Activated naive CD4-positive, alpha-beta T cell treated with anti-CD3 and anti-CD28 coated beads, Interleukin-2, amount 10 ng/mL, durations not matched to agents 7 days and 5 days (primary cell): ENCODE results near the gene TLN1.

Experiments used
- CTCF ChIA-PET: fragments of 350-600 bp; sonication (Branson Sonifier 250); formaldehyde crosslinking; loops from one replicate; lab custom pipeline; 2021; ENCODE audit warnings: antibody characterized with exemption; lab: Charles Lee
- DNase-seq: peaks from one replicate; pipeline ENCODE4 v3.0.0-alpha.2; 2020
- H3K27ac Mint-ChIP-seq: one replicate; pipeline ENCODE4 v1.8.0; 2021; ENCODE audit warnings: mild to moderate bottlenecking, moderate library complexity, mixed read lengths
- H3K27me3 Mint-ChIP-seq: one replicate; pipeline ENCODE4 v1.8.0; 2021; ENCODE audit warnings: mild to moderate bottlenecking, mixed read lengths
- H3K36me3 Mint-ChIP-seq: one replicate; pipeline ENCODE4 v1.8.0; 2021; ENCODE audit warnings: mixed read lengths
- H3K4me1 Mint-ChIP-seq: one replicate; pipeline ENCODE4 v1.8.0; 2021; ENCODE audit warnings: mixed read lengths
- H3K4me3 Mint-ChIP-seq: one replicate; pipeline ENCODE4 v1.8.0; 2021; ENCODE audit warnings: mild to moderate bottlenecking, moderate library complexity, mixed read lengths
- H3K9me3 Mint-ChIP-seq: one replicate; pipeline ENCODE4 v1.8.0; 2021; ENCODE audit warnings: mixed read lengths

Gene TLN1

GRCh38 chr9:35746583-35746982 lies 14.6 kb upstream of the TLN1 start:
- DNase-seq = no peak
- Mint-ChIP-seq H3K4me1 (peaks cover 62% of the 10 kb centered on the region), H3K9me3 (no peaks in the 10 kb centered on the region), H3K27ac (no peak overlapping the region), H3K36me3 (peaks cover 36% of the 10 kb centered on the region), H3K27me3 (no peaks in the 10 kb centered on the region), H3K4me3 (peak overlapping the region; percentile 31)
- CTCF ChIA-PET = interaction anchor here (1.0 to 6.6 kb wide), 5 partner anchors 10 to 152 kb away, joined by 3 to 83 read pairs (median 20); no protein-coding TSS in a partner anchor

GRCh38 chr9:35745569-35745968 lies 13.6 kb upstream of the TLN1 start:
- CTCF ChIA-PET = interaction anchor here (0.7 to 6.6 kb wide), 5 partner anchors 9 to 1282 kb away, joined by 3 to 83 read pairs (median 3); no protein-coding TSS in a partner anchor
- Mint-ChIP-seq H3K27ac (no peak overlapping the region), H3K36me3 (peaks cover 35% of the 10 kb centered on the region), H3K9me3 (no peaks in the 10 kb centered on the region), H3K27me3 (no peaks in the 10 kb centered on the region), H3K4me1 (peaks cover 57% of the 10 kb centered on the region), H3K4me3 (no peak overlapping the region)
- DNase-seq = no peak

DNA sequence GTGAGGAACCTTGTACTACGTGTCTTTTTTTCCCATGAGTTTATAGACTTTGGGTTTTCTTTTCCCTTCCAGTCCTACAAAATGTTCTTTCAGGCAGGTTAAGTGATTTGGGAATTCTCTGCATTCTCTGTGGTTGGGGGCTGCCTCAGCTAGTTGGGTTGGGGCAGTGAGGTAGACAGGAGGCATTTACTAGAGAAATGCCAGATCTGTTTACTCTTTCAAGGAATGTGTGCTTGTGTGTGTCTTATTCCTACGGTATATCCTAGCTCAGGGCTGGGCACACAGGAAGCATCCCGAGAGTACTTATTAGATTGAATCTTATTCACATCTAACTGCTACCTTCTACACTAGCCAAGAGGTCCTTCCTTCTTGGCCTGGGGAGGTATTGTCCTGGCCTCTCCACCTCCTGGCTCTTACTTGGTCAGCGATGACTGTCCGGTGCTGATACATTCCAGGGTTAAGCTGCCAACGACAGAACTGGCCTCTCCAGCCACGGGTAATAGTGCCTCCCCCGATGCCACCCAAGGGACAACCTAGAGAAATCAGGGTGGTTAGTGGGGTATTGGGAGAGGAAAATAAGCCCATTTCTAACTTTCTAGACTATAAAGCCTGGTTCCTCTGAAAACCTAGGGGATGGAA lies 12.0 kb upstream of the TLN1 start:
- Mint-ChIP-seq H3K27ac (no peak overlapping the region), H3K4me3 (no peak overlapping the region), H3K4me1 (peaks cover 47% of the 10 kb centered on the region), H3K9me3 (no peaks in the 10 kb centered on the region), H3K36me3 (peaks cover 40% of the 10 kb centered on the region), H3K27me3 (no peaks in the 10 kb centered on the region)
- CTCF ChIA-PET = interaction anchor here (0.9 to 6.6 kb wide), 3 partner anchors 7 to 70 kb away, joined by 3 to 83 read pairs (median 3); no protein-coding TSS in a partner anchor
- no peak for DNase-seq

GRCh38 chr9:35743452-35743851 lies 11.5 kb upstream of the TLN1 start:
- peaks cover 45% of the 10 kb centered on the region for H3K36me3 Mint-ChIP-seq
- CTCF ChIA-PET = interaction anchor here (0.9 to 1.2 kb wide), 2 partner anchors 17 to 71 kb away, joined by 3 read pairs; no protein-coding TSS in a partner anchor
- peaks cover 47% of the 10 kb centered on the region for H3K4me1 Mint-ChIP-seq
- H3K27ac Mint-ChIP-seq = no peak overlapping the region
- no peaks in the 10 kb centered on the region for H3K27me3 Mint-ChIP-seq
- no peak overlapping the region for H3K4me3 Mint-ChIP-seq
- DNase-seq = no peak
- H3K9me3 Mint-ChIP-seq = no peaks in the 10 kb centered on the region

GRCh38 chr9:35741740-35742139 lies 9.7 kb upstream of the TLN1 start:
- Mint-ChIP-seq H3K4me1 (peaks cover 32% of the 10 kb centered on the region), H3K27me3 (no peaks in the 10 kb centered on the region), H3K27ac (no peak overlapping the region), H3K9me3 (no peaks in the 10 kb centered on the region), H3K36me3 (peaks cover 53% of the 10 kb centered on the region), H3K4me3 (no peak overlapping the region)
- no peak for DNase-seq
- CTCF ChIA-PET = interaction anchor here (1.3 to 1.6 kb wide), 3 partner anchors 9 to 45 kb away, joined by 3 to 6 read pairs (median 5); partner anchors contain the start of genes CREB3 and TLN1

- H3K9me3 Mint-ChIP-seq = no peaks in the 10 kb centered on the region
- CTCF ChIA-PET = interaction anchor here (0.9 to 1.6 kb wide), 4 partner anchors 8 to 129 kb away, joined by 3 to 5 read pairs (median 4); no protein-coding TSS in a partner anchor
- H3K27ac Mint-ChIP-seq = peak overlapping the region; percentile 35
- no peak for DNase-seq
- no peaks in the 10 kb centered on the region for H3K27me3 Mint-ChIP-seq
- H3K36me3 Mint-ChIP-seq = peaks cover 53% of the 10 kb centered on the region
- H3K4me3 Mint-ChIP-seq = no peak overlapping the region
- H3K4me1 Mint-ChIP-seq = peaks cover 30% of the 10 kb centered on the region
Observed at GRCh38 chr9:35740243-35740642, 8.2 kb upstream of the TLN1 start.

GRCh38 chr9:35738924-35739323 lies 6.9 kb upstream of the TLN1 start:
- H3K4me3 Mint-ChIP-seq = no peak overlapping the region
- H3K27me3 Mint-ChIP-seq = no peaks in the 10 kb centered on the region
- H3K36me3 Mint-ChIP-seq = peaks cover 53% of the 10 kb centered on the region
- DNase-seq = no peak
- H3K27ac Mint-ChIP-seq = no peak overlapping the region
- CTCF ChIA-PET = interaction anchor here (0.7 to 5.7 kb wide), 5 partner anchors 8 to 96 kb away, joined by 3 to 83 read pairs (median 3); partner anchors contain the start of genes GBA2 and RGP1
- no peaks in the 10 kb centered on the region for H3K9me3 Mint-ChIP-seq
- H3K4me1 Mint-ChIP-seq = peaks cover 36% of the 10 kb centered on the region

- Mint-ChIP-seq H3K27me3 (no peaks in the 10 kb centered on the region), H3K27ac (no peak overlapping the region), H3K36me3 (peaks cover 47% of the 10 kb centered on the region), H3K4me1 (peaks cover 39% of the 10 kb centered on the region), H3K4me3 (no peak overlapping the region), H3K9me3 (no peaks in the 10 kb centered on the region)
- DNase-seq = no peak
- CTCF ChIA-PET = interaction anchor here (1.1 to 5.7 kb wide), 5 partner anchors 9 to 97 kb away, joined by 3 to 83 read pairs (median 4); partner anchors contain the start of genes GBA2 and RGP1
Observed at GRCh38 chr9:35738186-35738585, 6.2 kb upstream of the TLN1 start.

- Mint-ChIP-seq H3K4me1 (peaks cover 35% of the 10 kb centered on the region), H3K36me3 (peaks cover 46% of the 10 kb centered on the region)
Observed at GRCh38 chr9:35737143-35737542, 5.1 kb upstream of the TLN1 start.

GRCh38 chr9:35736201-35736633 lies 4.2 kb upstream of the TLN1 start:
- CTCF ChIA-PET = interaction anchor here (0.5 to 5.7 kb wide), 13 partner anchors 9 to 272 kb away, joined by 3 to 83 read pairs (median 5); partner anchors contain the start of genes GBA2, MSMP and RGP1
- peaks cover 31% of the 10 kb centered on the region for H3K4me1 Mint-ChIP-seq
- H3K9me3 Mint-ChIP-seq = no peaks in the 10 kb centered on the region
- H3K4me3 Mint-ChIP-seq = no peak overlapping the region
- H3K27ac Mint-ChIP-seq = no peak overlapping the region
- H3K27me3 Mint-ChIP-seq = no peaks in the 10 kb centered on the region
- peak; percentile 81 for DNase-seq
- peaks cover 44% of the 10 kb centered on the region for H3K36me3 Mint-ChIP-seq

More at GRCh38 chr9:35737143-35737542, 5.1 kb upstream of the TLN1 start:
- CTCF ChIA-PET = interaction anchor here (0.9 to 5.7 kb wide), 5 partner anchors 10 to 145 kb away, joined by 3 to 83 read pairs (median 5); partner anchors contain the start of genes GBA2 and RGP1
- DNase-seq = no peak
- H3K4me3 Mint-ChIP-seq = no peak overlapping the region
- H3K9me3 Mint-ChIP-seq = no peaks in the 10 kb centered on the region
- H3K27ac Mint-ChIP-seq = no peak overlapping the region
- no peaks in the 10 kb centered on the region for H3K27me3 Mint-ChIP-seq

DNA sequence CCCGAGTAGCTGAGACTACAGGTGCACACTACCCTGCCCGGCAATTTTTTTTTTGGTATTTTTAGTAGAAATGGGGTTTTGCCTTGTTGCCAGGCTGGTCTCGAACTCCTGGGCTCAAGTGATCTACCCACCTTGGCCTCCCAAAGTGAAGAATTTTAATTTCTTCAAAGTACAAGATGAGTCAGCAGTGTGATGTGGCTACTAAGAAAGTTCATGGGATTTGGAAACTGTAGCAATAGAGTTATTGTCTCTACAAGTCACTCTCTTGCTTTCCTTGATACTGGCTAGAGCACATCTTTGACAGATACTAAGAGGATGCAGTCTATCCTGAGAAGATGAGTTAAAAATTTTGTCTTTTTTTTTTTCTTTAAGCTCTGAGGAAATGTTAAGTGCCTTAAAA lies 2.1 kb upstream of the TLN1 start:
- no peaks in the 10 kb centered on the region for H3K9me3 Mint-ChIP-seq
- H3K36me3 Mint-ChIP-seq = peaks cover 41% of the 10 kb centered on the region
- no peak for DNase-seq
- no peak overlapping the region for H3K27ac Mint-ChIP-seq
- CTCF ChIA-PET = interaction anchor here (0.5 to 5.7 kb wide), 7 partner anchors 13 to 148 kb away, joined by 3 to 83 read pairs (median 5); partner anchors contain the start of genes CCDC107, GBA2, RGP1 and RMRP
- H3K4me1 Mint-ChIP-seq = peaks cover 34% of the 10 kb centered on the region
- H3K27me3 Mint-ChIP-seq = no peaks in the 10 kb centered on the region
- no peak overlapping the region for H3K4me3 Mint-ChIP-seq

- Mint-ChIP-seq H3K36me3 (peaks cover 29% of the 10 kb centered on the region), H3K27ac (peak overlapping the region; percentile 92), H3K4me3 (no peak overlapping the region), H3K27me3 (no peaks in the 10 kb centered on the region), H3K9me3 (no peaks in the 10 kb centered on the region), H3K4me1 (peaks cover 34% of the 10 kb centered on the region)
- CTCF ChIA-PET = interaction anchor here (0.8 to 5.0 kb wide), 9 partner anchors 9 to 129 kb away, joined by 4 to 25 read pairs (median 9); partner anchors contain the start of genes CCDC107, GBA2, MSMP and RGP1
- DNase-seq = peak; percentile 39
Observed at GRCh38 chr9:35732800-35733541, 976 bp upstream of the TLN1 start.

DNA sequence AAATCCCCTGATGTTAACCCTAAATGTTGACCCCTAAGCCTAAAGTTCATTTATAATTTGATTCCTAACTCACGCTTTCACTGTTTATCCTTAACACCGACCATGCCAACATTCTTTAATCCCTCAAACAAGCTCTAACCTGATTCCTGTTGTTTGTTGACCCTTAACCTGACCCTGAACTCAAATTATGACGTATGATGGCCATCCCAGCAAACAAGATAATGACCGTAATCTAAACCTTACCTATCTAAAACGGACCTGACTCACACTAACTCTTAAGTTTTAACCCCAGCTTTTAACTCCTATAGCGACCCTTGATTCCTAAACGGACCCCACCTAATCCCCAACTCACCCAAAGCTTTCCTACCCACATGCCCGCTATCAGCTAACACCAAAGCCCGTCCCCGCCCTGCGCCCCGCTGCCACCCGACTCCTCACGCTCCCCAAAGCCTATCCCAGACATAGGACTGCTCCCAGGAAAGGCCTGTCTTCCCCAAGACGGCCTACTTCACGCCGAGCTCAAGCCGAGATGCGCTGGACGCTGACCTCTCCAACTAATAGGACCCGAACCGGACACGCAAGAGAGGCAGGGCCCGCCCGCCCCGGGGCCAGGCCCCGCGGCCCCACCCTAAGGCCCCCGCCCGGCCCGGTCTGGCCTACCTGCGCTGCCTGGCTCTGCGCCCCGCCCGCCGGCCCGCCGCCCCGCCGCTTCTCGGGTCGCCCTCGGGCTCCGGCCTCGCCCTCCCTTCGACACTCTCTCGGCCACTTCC lies 395 bp downstream of the TLN1 start:
- H3K27ac Mint-ChIP-seq = peak overlapping the region; percentile 86
- no peaks in the 10 kb centered on the region for H3K9me3 Mint-ChIP-seq
- H3K36me3 Mint-ChIP-seq = peaks cover 26% of the 10 kb centered on the region
- no peaks in the 10 kb centered on the region for H3K27me3 Mint-ChIP-seq
- CTCF ChIA-PET = interaction anchor here (0.8 to 5.0 kb wide), 19 partner anchors 10 to 617 kb away, joined by 3 to 25 read pairs (median 5); partner anchors contain the start of genes ARHGEF39, CCDC107, GBA2 and MSMP
- H3K4me1 Mint-ChIP-seq = peaks cover 34% of the 10 kb centered on the region
- H3K4me3 Mint-ChIP-seq = no peak overlapping the region
- no peak for DNase-seq
